Upper lobe of right lung (tissue), 1 donor: ENCODE data around the gene TACR3. TPM values are rescaled to one million over a fixed set of nuclear protein-coding genes. Genes with fewer than 3 reads are reported as not detected.
"Not testable (repeated sequence)": the region's sequence is repeated elsewhere in the genome, so short reads cannot be mapped to it uniquely, and the experiment has no call there.

ENCODE experiments used
- ATAC-seq: fragments of 200-7000 bp; cut with Tn5 transposase; one replicate; pipeline ENCODE4 v1.9.1; 2020; ENCODE audit warnings: mild to moderate bottlenecking, moderate library complexity
- DNase-seq: peaks from one replicate; pipeline ENCODE4 v3.0.0-alpha.2; 2020
- H3K27ac ChIP-seq: fragments of 200-600 bp; one replicate; pipeline ENCODE4 v1.8.0; 2022
- H3K27me3 ChIP-seq: fragments of 200-600 bp; one replicate; pipeline ENCODE4 v1.8.0; 2022; ENCODE audit warnings: mild to moderate bottlenecking
- H3K36me3 ChIP-seq: fragments of 200-600 bp; one replicate; pipeline ENCODE4 v1.8.0; 2022
- H3K4me1 ChIP-seq: fragments of 200-600 bp; one replicate; pipeline ENCODE4 v1.8.0; 2022
- H3K4me3 ChIP-seq: fragments of 200-600 bp; one replicate; pipeline ENCODE4 v1.8.0; 2022; ENCODE audit warnings: mild to moderate bottlenecking
- H3K9me3 ChIP-seq: fragments of 200-600 bp; one replicate; pipeline ENCODE4 v1.8.0; 2022
- CTCF ChIP-seq: fragments of 200-600 bp; IDR thresholded peaks from one replicate; pipeline ENCODE4 v1.8.0; 2022; ENCODE audit warnings: antibody characterized with exemption
- intact Hi-C: fragments of 100-400 bp; cut with DNase I; formaldehyde crosslinking; loops from one replicate; pipeline ENCODE4 v1.11.0; 2022
- total RNA-seq: library from RNA; stranded (reverse); fragmentation: NEBNext Ultra II Directional; extraction: Animal tissue kit (Norgen Biotek cat#: 25700); gene quantifications from one replicate; pipeline ENCODE4 v1.2.1, GENCODE V29; 2021
- donor health status: DM: no; HTN: yes; CAD: no; lungs with severe emphysema.

The TACR3 gene
- total RNA-seq, 1 donor from 2014 or later, result not detected

GRCh38 chr4:103721251-103721650, 1.5 kb upstream of the TACR3 start:
- Histone ChIP-seq H3K4me1 (no peaks in the 10 kb centered on the region), H3K9me3 (no peaks in the 10 kb centered on the region), H3K4me3 (no peak overlapping the region), H3K27me3 (no peaks in the 10 kb centered on the region), H3K36me3 (no peaks in the 10 kb centered on the region), H3K27ac (no peak overlapping the region)
- intact Hi-C loops, result no loop called here
- ATAC-seq (no peak), DNase-seq (no peak)
- TF ChIP-seq CTCF, result no peak

GRCh38 chr4:103720661-103721060, 876 bp upstream of the TACR3 start:
- Histone ChIP-seq H3K27me3 (no peaks in the 10 kb centered on the region), H3K4me3 (no peak overlapping the region), H3K36me3 (no peaks in the 10 kb centered on the region), H3K27ac (no peak overlapping the region), H3K9me3 (no peaks in the 10 kb centered on the region), H3K4me1 (no peaks in the 10 kb centered on the region)
- no peak for TF ChIP-seq CTCF
- no peak for ATAC-seq
- DNase-seq, result no peak
- intact Hi-C loops, result no loop called here

- ATAC-seq (peak; percentile 38), DNase-seq (no peak)
- Histone ChIP-seq H3K4me3 (peak overlapping the region; percentile 21), H3K27ac (no peak overlapping the region), H3K9me3 (no peaks in the 10 kb centered on the region), H3K4me1 (no peaks in the 10 kb centered on the region), H3K36me3 (no peaks in the 10 kb centered on the region), H3K27me3 (no peaks in the 10 kb centered on the region)
- no peak for TF ChIP-seq CTCF
- intact Hi-C loops, result no loop called here
These were observed 518 bp downstream of the TACR3 start for GRCh38 chr4:103719105-103719829.

GRCh38 chr4:103692615-103693014, 27.2 kb downstream of the TACR3 start:
- no peak for DNase-seq
- no peak for TF ChIP-seq CTCF

GRCh38 chr4:103673983-103674382, 45.8 kb downstream of the TACR3 start:
- no peak for TF ChIP-seq CTCF
- no peak overlapping the region for H3K27ac ChIP-seq
- no peak for DNase-seq
- H3K36me3 ChIP-seq, result no peaks in the 10 kb centered on the region
- no peak overlapping the region for H3K4me3 ChIP-seq
- H3K9me3 ChIP-seq, result no peaks in the 10 kb centered on the region
- intact Hi-C loops, result no loop called here
- H3K27me3 ChIP-seq, result no peaks in the 10 kb centered on the region
- H3K4me1 ChIP-seq, result no peaks in the 10 kb centered on the region
- no peak for ATAC-seq

More at GRCh38 chr4:103692615-103693014, 27.2 kb downstream of the TACR3 start:
- Histone ChIP-seq H3K27ac (no peak overlapping the region), H3K9me3 (no peaks in the 10 kb centered on the region), H3K36me3 (no peaks in the 10 kb centered on the region), H3K4me1 (no peaks in the 10 kb centered on the region), H3K27me3 (no peaks in the 10 kb centered on the region), H3K4me3 (no peak overlapping the region)
- no peak for ATAC-seq
- intact Hi-C loops, result no loop called here

GRCh38 chr4:103666764-103667163, 53.0 kb downstream of the TACR3 start:
- H3K4me3 ChIP-seq, H3K9me3 ChIP-seq, H3K4me1 ChIP-seq, H3K27me3 ChIP-seq, H3K36me3 ChIP-seq, ATAC-seq, H3K27ac ChIP-seq, intact Hi-C loops, DNase-seq: not testable (repeated sequence)
